HFF-Myc (cell line): ENCODE data around the gene CEND1.
A peak's percentile ranks its signal among the peaks of the same experiment; 100 is the strongest.

Experiments
- DNase-seq: peaks from one replicate; pipeline ENCODE4 v3.0.0-alpha.2; 2011; ENCODE audit warnings: low read depth; ENCODE audit errors: extremely low read depth
- H3K4me3 ChIP-seq: replicated peaks from 2 replicates; pipeline ENCODE4 v1.5.1; 2011; ENCODE audit warnings: low read depth, mild to moderate bottlenecking, control low read depth, low read length
- CTCF ChIP-seq: IDR thresholded peaks from 2 replicates; pipeline ENCODE4 v1.5.1; 2012; ENCODE audit warnings: mild to moderate bottlenecking, low read depth, low read length, control low read depth; ENCODE audit errors: missing control alignments

CEND1 gene

GRCh38 chr11:831118-831864 lies 41.4 kb upstream of the CEND1 start:
- no peak for TF ChIP-seq CTCF
- H3K4me3 ChIP-seq = no peak overlapping the region
- DNase-seq = no peak

- no peak for TF ChIP-seq CTCF
- DNase-seq = no peak
- H3K4me3 ChIP-seq = peak overlapping the region; percentile 28
Observed at GRCh38 chr11:830295-831117, 40.6 kb upstream of the CEND1 start.

- peak overlapping the region; percentile 19 for H3K4me3 ChIP-seq
- no peak for TF ChIP-seq CTCF
- DNase-seq = no peak
Observed at GRCh38 chr11:829847-830294, 40.0 kb upstream of the CEND1 start.

GRCh38 chr11:829176-829846 lies 39.4 kb upstream of the CEND1 start:
- no peak for DNase-seq
- TF ChIP-seq CTCF = no peak
- H3K4me3 ChIP-seq = peak overlapping the region; percentile 19

- TF ChIP-seq CTCF = no peak
- DNase-seq = no peak
- no peak overlapping the region for H3K4me3 ChIP-seq
Observed at GRCh38 chr11:828506-829175, 38.8 kb upstream of the CEND1 start.

- TF ChIP-seq CTCF = no peak
- H3K4me3 ChIP-seq = 0 out of 2 replicates have a peak within 1 kb of the TSS, but pooled peaks have one; percentile 7
- DNase-seq = no peak
Observed at GRCh38 chr11:827897-828192, 38.0 kb upstream of the CEND1 start, which contains the start of gene CRACR2B. Gene CRACR2B (plus strand): TSS chr11:827919. CDS start chr11:828608, 689 bp downstream.
